ENCODE results near the gene POLR1E.

The POLR1E gene

GRCh38 chr9:37437621-37438020, 48.1 kb upstream of the POLR1E start:
- Histone ChIP-seq H3K27ac (replicated peaks) (no peak overlapping the region), H3K4me3 (replicated peaks; ENCODE audit: insufficient read depth, low read length) (no peak overlapping the region), H3K27me3 (ENCODE audit: insufficient read depth, poor library complexity, severe bottlenecking) (no peaks in the 10 kb centered on the region)
- TF ChIP-seq POLR2AphosphoS5 (IDR thresholded peaks at IDR 0.05; ENCODE audit: low read depth) (no peak), GABPA (IDR thresholded peaks at IDR 0.05; ENCODE audit: low read depth) (no peak), CTCF (IDR thresholded peaks at IDR 0.05; ENCODE audit: insufficient read depth, low read length) (no peak), SPI1 (IDR thresholded peaks at IDR 0.05; ENCODE audit: borderline replicate concordance, low read depth) (no peak)
- TF ChIP-seq, protein P1, sequence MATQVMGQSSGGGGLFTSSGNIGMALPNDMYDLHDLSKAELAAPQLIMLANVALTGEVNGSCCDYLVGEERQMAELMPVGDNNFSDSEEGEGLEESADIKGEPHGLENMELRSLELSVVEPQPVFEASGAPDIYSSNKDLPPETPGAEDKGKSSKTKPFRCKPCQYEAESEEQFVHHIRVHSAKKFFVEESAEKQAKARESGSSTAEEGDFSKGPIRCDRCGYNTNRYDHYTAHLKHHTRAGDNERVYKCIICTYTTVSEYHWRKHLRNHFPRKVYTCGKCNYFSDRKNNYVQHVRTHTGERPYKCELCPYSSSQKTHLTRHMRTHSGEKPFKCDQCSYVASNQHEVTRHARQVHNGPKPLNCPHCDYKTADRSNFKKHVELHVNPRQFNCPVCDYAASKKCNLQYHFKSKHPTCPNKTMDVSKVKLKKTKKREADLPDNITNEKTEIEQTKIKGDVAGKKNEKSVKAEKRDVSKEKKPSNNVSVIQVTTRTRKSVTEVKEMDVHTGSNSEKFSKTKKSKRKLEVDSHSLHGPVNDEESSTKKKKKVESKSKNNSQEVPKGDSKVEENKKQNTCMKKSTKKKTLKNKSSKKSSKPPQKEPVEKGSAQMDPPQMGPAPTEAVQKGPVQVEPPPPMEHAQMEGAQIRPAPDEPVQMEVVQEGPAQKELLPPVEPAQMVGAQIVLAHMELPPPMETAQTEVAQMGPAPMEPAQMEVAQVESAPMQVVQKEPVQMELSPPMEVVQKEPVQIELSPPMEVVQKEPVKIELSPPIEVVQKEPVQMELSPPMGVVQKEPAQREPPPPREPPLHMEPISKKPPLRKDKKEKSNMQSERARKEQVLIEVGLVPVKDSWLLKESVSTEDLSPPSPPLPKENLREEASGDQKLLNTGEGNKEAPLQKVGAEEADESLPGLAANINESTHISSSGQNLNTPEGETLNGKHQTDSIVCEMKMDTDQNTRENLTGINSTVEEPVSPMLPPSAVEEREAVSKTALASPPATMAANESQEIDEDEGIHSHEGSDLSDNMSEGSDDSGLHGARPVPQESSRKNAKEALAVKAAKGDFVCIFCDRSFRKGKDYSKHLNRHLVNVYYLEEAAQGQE (IDR thresholded peaks at IDR 0.05; ENCODE audit: insufficient replicate concordance, low read depth), result no peak
- no peak for DNase-seq (ENCODE audit: low read depth in 1 of 2, low spot score in 1 of 2)

DNA sequence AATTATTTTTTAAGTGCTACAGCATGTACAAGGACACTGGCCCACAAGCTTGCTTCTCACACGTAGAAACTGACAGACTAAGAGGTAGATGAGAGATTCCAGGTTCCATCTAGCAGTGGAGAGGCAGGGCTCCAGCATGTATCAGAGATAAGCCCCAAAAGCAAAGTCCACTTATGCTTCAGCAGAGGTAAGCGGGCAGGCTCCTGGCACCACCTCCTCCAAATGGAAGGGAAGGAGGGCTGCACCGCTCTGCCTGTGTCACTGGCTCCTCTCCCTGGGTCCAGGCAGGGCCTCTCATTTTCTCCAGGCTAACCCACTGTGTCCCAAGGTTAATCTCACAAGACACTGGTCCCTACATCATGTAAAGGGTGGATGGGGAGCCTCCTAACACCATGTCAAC, 47.4 kb upstream of the POLR1E start:
- TF ChIP-seq POLR2AphosphoS5 (IDR thresholded peaks at IDR 0.05; ENCODE audit: low read depth) (no peak), GABPA (IDR thresholded peaks at IDR 0.05; ENCODE audit: low read depth) (no peak), SPI1 (IDR thresholded peaks at IDR 0.05; ENCODE audit: borderline replicate concordance, low read depth) (no peak), CTCF (IDR thresholded peaks at IDR 0.05; ENCODE audit: insufficient read depth, low read length) (no peak)
- TF ChIP-seq, protein P1 (IDR thresholded peaks at IDR 0.05; ENCODE audit: insufficient replicate concordance, low read depth), result no peak
- Histone ChIP-seq H3K4me3 (replicated peaks; ENCODE audit: insufficient read depth, low read length) (no peak overlapping the region), H3K27me3 (ENCODE audit: insufficient read depth, poor library complexity, severe bottlenecking) (no peaks in the 10 kb centered on the region), H3K27ac (replicated peaks) (no peak overlapping the region)
- DNase-seq (ENCODE audit: low read depth in 1 of 2, low spot score in 1 of 2), result no peak

GRCh38 chr9:37441776-37442370, 43.9 kb upstream of the POLR1E start:
- H3K27ac ChIP-seq (replicated peaks), result no peak overlapping the region
- no peak overlapping the region for H3K4me3 ChIP-seq (replicated peaks; ENCODE audit: insufficient read depth, low read length)
- no peak for DNase-seq (ENCODE audit: low read depth in 1 of 2, low spot score in 1 of 2)
- no peaks in the 10 kb centered on the region for H3K27me3 ChIP-seq (ENCODE audit: insufficient read depth, poor library complexity, severe bottlenecking)
- TF ChIP-seq GABPA (IDR thresholded peaks at IDR 0.05; ENCODE audit: low read depth), result no peak
- TF ChIP-seq CTCF (IDR thresholded peaks at IDR 0.05; ENCODE audit: insufficient read depth, low read length), result no peak
- no peak for TF ChIP-seq SPI1 (IDR thresholded peaks at IDR 0.05; ENCODE audit: borderline replicate concordance, low read depth)
- no peak for TF ChIP-seq POLR2AphosphoS5 (IDR thresholded peaks at IDR 0.05; ENCODE audit: low read depth)

DNA sequence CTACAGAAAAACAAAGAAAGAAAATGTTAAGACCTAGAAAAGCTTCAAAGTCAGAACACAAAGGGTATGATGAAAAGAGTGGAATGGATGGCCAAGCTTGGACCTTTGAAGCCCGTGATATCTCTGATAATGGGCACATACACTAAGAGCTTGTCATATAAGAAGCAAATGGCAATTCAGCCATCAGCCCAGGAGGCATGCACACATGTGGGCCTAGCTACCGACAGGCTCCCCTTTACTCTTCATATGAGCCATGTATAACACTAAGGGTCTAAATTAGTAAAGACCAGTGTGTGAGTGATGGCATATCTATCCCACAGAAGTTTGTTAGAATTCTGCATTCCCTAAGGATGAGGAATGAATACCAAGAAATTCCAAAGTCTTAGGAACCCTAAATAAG, 43.2 kb upstream of the POLR1E start:
- DNase-seq (ENCODE audit: low read depth in 1 of 2, low spot score in 1 of 2), result no peak
- TF ChIP-seq GABPA (IDR thresholded peaks at IDR 0.05; ENCODE audit: low read depth), result no peak
- TF ChIP-seq SPI1 (IDR thresholded peaks at IDR 0.05; ENCODE audit: borderline replicate concordance, low read depth), result no peak
- TF ChIP-seq, protein P1 (IDR thresholded peaks at IDR 0.05; ENCODE audit: insufficient replicate concordance, low read depth), result no peak
- TF ChIP-seq POLR2AphosphoS5 (IDR thresholded peaks at IDR 0.05; ENCODE audit: low read depth), result no peak
- no peak for TF ChIP-seq CTCF (IDR thresholded peaks at IDR 0.05; ENCODE audit: insufficient read depth, low read length)
- H3K27ac ChIP-seq (replicated peaks), result no peak overlapping the region

More for the DNA sequence above, 43.2 kb upstream of the POLR1E start:
- Histone ChIP-seq H3K4me3 (replicated peaks; ENCODE audit: insufficient read depth, low read length) (no peak overlapping the region), H3K27me3 (ENCODE audit: insufficient read depth, poor library complexity, severe bottlenecking) (no peaks in the 10 kb centered on the region)

Data from HL-60 (cell line).